ENCODE data around the gene PRRC2B.
"Not testable (repeated sequence)": the region's sequence is repeated elsewhere in the genome, so short reads cannot be mapped to it uniquely, and the experiment has no call there.

The PRRC2B gene

GRCh38 chr9:131539223-131539923 is 145.5 kb downstream of the PRRC2B start:
- no peak for DNase-seq (ENCODE audit: low read depth)

GRCh38 chr9:131543141-131543540 is 149.3 kb downstream of the PRRC2B start:
- DNase-seq (ENCODE audit: low read depth), result no peak

- DNase-seq (ENCODE audit: low read depth), result no peak
Measured at GRCh38 chr9:131545003-131545785, 151.3 kb downstream of the PRRC2B start, which contains the start of gene PRRT1B. PRRT1B (plus strand) TSS chr9:131545523; CDS start chr9:131545616, 93 bp downstream.

GRCh38 chr9:131545786-131546335 is 152.0 kb downstream of the PRRC2B start:
- no peak for DNase-seq (ENCODE audit: low read depth)

- no peak for DNase-seq (ENCODE audit: low read depth)
Measured at GRCh38 chr9:131546336-131547084, 152.6 kb downstream of the PRRC2B start.

GRCh38 chr9:131549186-131549585 is 155.3 kb downstream of the PRRC2B start:
- DNase-seq (ENCODE audit: low read depth), result not testable (repeated sequence)

Data from stimulated activated CD8-positive, alpha-beta memory T cell treated with anti-CD3 and anti-CD28 coated beads, Interleukin-15, amount 100 ng/mL, for 24 hours (primary cell).